ENCODE results near the gene PBX4.

Gene PBX4

DNA sequence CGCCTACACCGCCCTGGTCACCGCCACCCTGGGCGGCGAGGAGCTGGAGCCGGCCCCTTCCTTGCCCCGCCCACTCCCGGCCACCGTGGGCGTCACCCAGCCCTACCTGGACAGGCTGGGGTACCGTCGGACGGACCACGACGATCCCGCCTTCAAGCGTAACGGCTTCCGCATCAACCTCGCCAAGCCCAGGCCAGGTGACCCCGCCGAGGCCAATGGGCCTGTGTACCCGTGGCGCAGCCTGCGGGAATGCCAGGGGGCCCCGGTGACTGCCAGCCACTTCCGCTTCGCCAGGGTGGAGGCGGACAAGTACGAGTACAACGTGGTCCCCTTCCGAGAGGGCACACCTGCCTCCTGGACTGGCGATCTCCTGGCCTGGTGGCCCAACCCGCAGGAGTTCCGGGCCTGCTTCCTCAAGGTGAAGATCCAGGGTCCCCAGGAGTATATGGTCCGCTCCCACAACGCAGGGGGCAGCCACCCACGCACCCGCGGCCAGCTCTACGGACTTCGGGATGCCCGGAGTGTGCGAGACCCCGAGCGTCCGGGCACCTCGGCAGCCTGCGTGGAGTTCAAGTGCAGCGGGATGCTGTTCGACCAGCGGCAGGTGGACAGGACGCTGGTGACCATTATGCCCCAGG, 73.4 kb downstream of the PBX4 start:
- ChIA-PET CTCF (interaction anchor here (2.0 to 16.5 kb wide), 2 partner anchors 10 to 11 kb away, joined by 11 to 251 read pairs; partner anchors contain the start of genes CILP2 and YJEFN3), POLR2A (no interaction called here)
- TF ChIP-seq, protein P1, sequence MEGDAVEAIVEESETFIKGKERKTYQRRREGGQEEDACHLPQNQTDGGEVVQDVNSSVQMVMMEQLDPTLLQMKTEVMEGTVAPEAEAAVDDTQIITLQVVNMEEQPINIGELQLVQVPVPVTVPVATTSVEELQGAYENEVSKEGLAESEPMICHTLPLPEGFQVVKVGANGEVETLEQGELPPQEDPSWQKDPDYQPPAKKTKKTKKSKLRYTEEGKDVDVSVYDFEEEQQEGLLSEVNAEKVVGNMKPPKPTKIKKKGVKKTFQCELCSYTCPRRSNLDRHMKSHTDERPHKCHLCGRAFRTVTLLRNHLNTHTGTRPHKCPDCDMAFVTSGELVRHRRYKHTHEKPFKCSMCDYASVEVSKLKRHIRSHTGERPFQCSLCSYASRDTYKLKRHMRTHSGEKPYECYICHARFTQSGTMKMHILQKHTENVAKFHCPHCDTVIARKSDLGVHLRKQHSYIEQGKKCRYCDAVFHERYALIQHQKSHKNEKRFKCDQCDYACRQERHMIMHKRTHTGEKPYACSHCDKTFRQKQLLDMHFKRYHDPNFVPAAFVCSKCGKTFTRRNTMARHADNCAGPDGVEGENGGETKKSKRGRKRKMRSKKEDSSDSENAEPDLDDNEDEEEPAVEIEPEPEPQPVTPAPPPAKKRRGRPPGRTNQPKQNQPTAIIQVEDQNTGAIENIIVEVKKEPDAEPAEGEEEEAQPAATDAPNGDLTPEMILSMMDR (IDR thresholded peaks at IDR 0.05; ENCODE audit: control extremely low read depth, extremely low read depth, low read depth, missing control alignments) = no peak
- DNase-seq (ENCODE audit: extremely low spot score) = no peak

DNA sequence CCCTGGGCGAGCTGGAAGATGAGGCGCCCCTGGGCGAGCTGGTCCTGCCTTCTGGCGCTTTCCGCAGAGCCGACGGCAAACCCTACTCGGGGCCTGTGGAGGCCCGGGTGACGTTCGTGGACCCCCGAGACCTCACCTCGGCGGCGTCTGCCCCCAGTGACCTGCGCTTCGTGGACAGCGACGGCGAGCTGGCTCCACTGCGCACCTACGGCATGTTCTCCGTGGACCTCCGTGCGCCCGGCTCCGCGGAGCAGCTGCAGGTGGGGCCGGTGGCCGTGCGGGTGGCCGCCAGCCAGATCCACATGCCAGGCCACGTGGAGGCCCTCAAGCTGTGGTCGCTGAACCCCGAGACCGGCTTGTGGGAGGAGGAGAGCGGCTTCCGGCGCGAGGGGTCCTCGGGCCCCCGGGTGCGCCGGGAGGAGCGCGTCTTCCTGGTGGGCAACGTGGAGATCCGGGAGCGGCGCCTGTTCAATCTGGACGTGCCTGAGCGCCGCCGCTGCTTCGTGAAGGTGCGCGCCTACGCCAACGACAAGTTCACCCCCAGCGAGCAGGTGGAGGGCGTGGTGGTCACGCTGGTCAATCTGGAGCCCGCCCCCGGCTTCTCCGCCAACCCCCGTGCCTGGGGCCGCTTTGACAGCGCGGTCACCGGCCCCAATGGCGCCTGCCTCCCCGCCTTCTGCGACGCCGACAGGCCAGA, 74.1 kb downstream of the PBX4 start:
- ChIA-PET CTCF (interaction anchor here (1.8 to 16.5 kb wide), 3 partner anchors 8 to 10 kb away, joined by 8 to 251 read pairs (median 11); partner anchors contain the start of genes CILP2 and YJEFN3), POLR2A (no interaction called here)
- no peak for DNase-seq (ENCODE audit: extremely low spot score)
- TF ChIP-seq, protein P1 (IDR thresholded peaks at IDR 0.05; ENCODE audit: control extremely low read depth, extremely low read depth, low read depth, missing control alignments) = no peak

DNA sequence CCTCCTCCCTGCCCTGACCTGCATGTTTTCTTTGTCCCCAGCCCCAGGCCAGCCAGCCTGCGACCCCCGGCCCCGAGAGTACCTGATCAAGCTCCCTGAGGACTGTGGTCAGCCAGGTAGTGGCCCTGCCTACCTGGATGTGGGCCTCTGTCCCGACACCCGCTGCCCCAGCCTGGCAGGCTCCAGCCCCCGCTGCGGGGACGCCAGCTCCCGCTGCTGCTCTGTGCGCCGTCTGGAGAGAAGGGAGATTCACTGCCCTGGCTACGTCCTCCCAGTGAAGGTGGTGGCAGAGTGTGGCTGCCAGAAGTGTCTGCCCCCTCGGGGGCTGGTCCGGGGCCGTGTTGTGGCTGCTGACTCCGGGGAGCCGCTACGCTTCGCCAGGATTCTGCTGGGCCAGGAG, 74.8 kb downstream of the PBX4 start:
- DNase-seq (ENCODE audit: extremely low spot score) = no peak
- TF ChIP-seq, protein P1 (IDR thresholded peaks at IDR 0.05; ENCODE audit: control extremely low read depth, extremely low read depth, low read depth, missing control alignments) = no peak
- POLR2A ChIA-PET = no interaction called here
- CTCF ChIA-PET = interaction anchor here (1.8 to 16.5 kb wide), 3 partner anchors 8 to 11 kb away, joined by 8 to 251 read pairs (median 11); partner anchors contain the start of genes CILP2 and YJEFN3

DNA sequence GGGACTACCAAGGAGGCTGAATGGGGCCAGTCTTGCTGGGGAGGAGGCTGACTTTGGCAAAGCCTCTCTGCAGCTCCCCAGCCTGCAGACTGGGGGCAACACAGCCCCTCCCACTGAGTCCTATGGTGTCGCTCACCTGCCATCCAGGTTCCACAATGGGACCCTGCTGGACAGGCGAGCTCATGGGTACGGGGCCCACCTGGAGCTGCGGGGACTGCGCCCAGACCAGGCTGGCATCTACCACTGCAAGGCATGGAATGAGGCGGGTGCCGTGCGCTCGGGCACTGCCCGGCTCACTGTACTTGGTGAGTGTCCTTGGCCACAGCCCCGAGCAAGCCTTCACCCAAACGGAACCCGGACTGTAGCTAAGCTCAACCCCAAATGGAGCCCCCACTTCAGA, 75.4 kb downstream of the PBX4 start:
- TF ChIP-seq, protein P1 (IDR thresholded peaks at IDR 0.05; ENCODE audit: control extremely low read depth, extremely low read depth, low read depth, missing control alignments) = no peak
- no peak for DNase-seq (ENCODE audit: extremely low spot score)
- ChIA-PET CTCF (interaction anchor here (1.8 to 16.5 kb wide), 3 partner anchors 9 to 11 kb away, joined by 8 to 251 read pairs (median 11); partner anchors contain the start of genes CILP2 and YJEFN3), POLR2A (no interaction called here)

DNA sequence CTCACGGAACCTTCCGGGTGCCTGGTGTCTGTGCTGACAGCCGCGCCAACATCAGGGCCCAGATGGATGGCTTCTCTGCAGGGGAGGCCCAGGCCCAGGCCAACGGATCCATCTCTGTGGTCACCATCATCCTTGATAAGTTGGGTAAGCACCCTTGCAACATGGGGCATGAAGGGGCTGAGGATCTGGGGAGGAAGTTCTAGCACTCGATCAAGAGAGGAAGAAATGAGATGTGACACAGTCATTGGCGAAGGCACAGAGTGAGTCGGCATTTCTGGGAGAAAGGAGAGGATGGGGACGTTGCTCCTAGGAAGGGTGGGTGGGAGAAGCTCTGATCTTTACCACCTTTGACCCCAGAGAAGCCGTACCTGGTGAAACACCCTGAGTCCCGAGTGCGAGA, 76.0 kb downstream of the PBX4 start:
- TF ChIP-seq, protein P1 (IDR thresholded peaks at IDR 0.05; ENCODE audit: control extremely low read depth, extremely low read depth, low read depth, missing control alignments) = no peak
- ChIA-PET POLR2A (no interaction called here), CTCF (interaction anchor here (2.3 to 16.5 kb wide), 2 partner anchors 8 to 10 kb away, joined by 11 to 251 read pairs; partner anchors contain the start of genes CILP2 and YJEFN3)
- no peak for DNase-seq (ENCODE audit: extremely low spot score)

DNA sequence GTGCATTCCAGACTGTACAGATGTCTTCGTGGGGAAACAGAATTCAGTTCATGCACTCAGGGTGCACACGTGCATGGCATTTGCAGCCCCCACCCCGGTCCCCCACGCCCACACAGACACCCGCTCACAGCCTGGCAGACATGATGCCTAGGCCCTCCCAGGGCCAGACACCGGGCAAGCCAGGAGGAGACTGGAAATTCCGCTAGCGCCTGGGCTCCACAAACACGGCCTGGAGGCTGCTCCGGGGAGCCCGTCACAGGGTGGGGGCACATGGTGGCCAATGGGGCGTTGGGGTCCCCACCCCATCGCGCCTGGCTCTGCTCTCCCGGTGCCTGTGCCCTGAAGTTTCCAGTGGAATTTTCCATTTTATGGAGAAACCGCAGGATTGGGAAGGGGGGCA, 76.9 kb downstream of the PBX4 start:
- TF ChIP-seq, protein P1 (IDR thresholded peaks at IDR 0.05; ENCODE audit: control extremely low read depth, extremely low read depth, low read depth, missing control alignments) = no peak
- no peak for DNase-seq (ENCODE audit: extremely low spot score)
- ChIA-PET CTCF (interaction anchor here (1.3 to 14.9 kb wide), 3 partner anchors 9 to 12 kb away, joined by 3 to 251 read pairs (median 18); no protein-coding TSS in a partner anchor), POLR2A (no interaction called here)

All from GM10248 (cell line).